ENCODE measurements around the gene ADAM12.

ADAM12 gene

GRCh38 chr10:126153711-126154628, 234.3 kb downstream of the ADAM12 start:
- Histone ChIP-seq H3K36me3 (ENCODE audit: control insufficient read depth in 2 of 2, insufficient read depth in 1 of 2, low read length in 2 of 2) (no peaks in the 10 kb centered on the region), H3K9me3 (ENCODE audit: control insufficient read depth, insufficient read depth, low read depth, low read length) (no peaks in the 10 kb centered on the region), H3K27ac (ENCODE audit: extremely low read depth, low read depth, low read length) (no peak overlapping the region), H3K4me1 (ENCODE audit: control insufficient read depth, insufficient read depth, low read length) (no peaks in the 10 kb centered on the region), H3K4me3 (ENCODE audit: low read depth, low read length) (no peak overlapping the region)
- POLR2A ChIA-PET, result no interaction called here
- no peak for TF ChIP-seq ZNF404 (tag by site-specific recombination; IDR thresholded peaks at IDR 0.05)
- TF ChIP-seq SP3 (tag by site-specific recombination; IDR thresholded peaks at IDR 0.05), result no peak
- TF ChIP-seq ATF2 (tag by site-specific recombination; IDR thresholded peaks at IDR 0.05; ENCODE audit: low read depth), result no peak
- TF ChIP-seq ZNF23 (tag by site-specific recombination; IDR thresholded peaks at IDR 0.05; ENCODE audit: borderline replicate concordance), result no peak
- no peak for TF ChIP-seq ZBTB1 (tag by site-specific recombination; IDR thresholded peaks at IDR 0.05)
- no peak for TF ChIP-seq ZNF639 (tag by site-specific recombination; IDR thresholded peaks at IDR 0.05)
- no peak for TF ChIP-seq ZFP41 (tag by site-specific recombination; IDR thresholded peaks at IDR 0.05; ENCODE audit: borderline replicate concordance)
- CTCF ChIA-PET, result interaction anchor here (0.6 to 0.7 kb wide), 2 partner anchors 25 to 169 kb away, joined by 3 read pairs; no protein-coding TSS in a partner anchor

- Histone ChIP-seq H3K27ac (ENCODE audit: extremely low read depth, low read depth, low read length) (no peak overlapping the region), H3K4me1 (ENCODE audit: control insufficient read depth, insufficient read depth, low read length) (no peaks in the 10 kb centered on the region), H3K36me3 (ENCODE audit: control insufficient read depth in 2 of 2, insufficient read depth in 1 of 2, low read length in 2 of 2) (no peaks in the 10 kb centered on the region), H3K9me3 (ENCODE audit: control insufficient read depth, insufficient read depth, low read depth, low read length) (no peaks in the 10 kb centered on the region), H3K4me3 (ENCODE audit: low read depth, low read length) (no peak overlapping the region)
- POLR2A ChIA-PET, result no interaction called here
- CTCF ChIA-PET, result interaction anchor here (0.6 kb wide), 1 partner anchor 250 kb away, joined by 3 read pairs; no protein-coding TSS in a partner anchor
- TF ChIP-seq ZNF112 (tag by site-specific recombination; IDR thresholded peaks at IDR 0.05) (no peak), PRDM2 (tag by site-specific recombination; IDR thresholded peaks at IDR 0.05; ENCODE audit: borderline replicate concordance) (no peak), ATF2 (tag by site-specific recombination; IDR thresholded peaks at IDR 0.05; ENCODE audit: low read depth) (no peak), SP2 (tag by site-specific recombination; IDR thresholded peaks at IDR 0.05) (no peak), BCL11B (tag by site-specific recombination; IDR thresholded peaks at IDR 0.05; ENCODE audit: low read depth) (no peak), ZNF677 (tag by site-specific recombination; IDR thresholded peaks at IDR 0.05) (no peak), KLF10 (tag by site-specific recombination; IDR thresholded peaks at IDR 0.05) (no peak), ZNF560 (tag by site-specific recombination; IDR thresholded peaks at IDR 0.05; ENCODE audit: borderline replicate concordance) (no peak), ZNF548 (tag by site-specific recombination; IDR thresholded peaks at IDR 0.05) (no peak), SCRT2 (tag by site-specific recombination; IDR thresholded peaks at IDR 0.05) (no peak), ZNF610 (tag by site-specific recombination; IDR thresholded peaks at IDR 0.05; ENCODE audit: borderline replicate concordance) (no peak)
These were observed 240.2 kb downstream of the ADAM12 start for GRCh38 chr10:126147866-126148587.
